HG03095 (cell line): ENCODE results near the gene DCHS1.

Experiments
- ATAC-seq: cut with Tn5 transposase; IDR thresholded peaks from one replicate; pipeline ENCODE4 v1.9.1; 2021; ENCODE audit warnings: moderate library complexity; ENCODE audit not compliant: unreplicated experiment

The DCHS1 gene

GRCh38 chr11:6648501-6648900 is 7.1 kb downstream of the DCHS1 start:
- no peak for ATAC-seq

- ATAC-seq, result no peak
Observed at GRCh38 chr11:6647836-6648235, 7.8 kb downstream of the DCHS1 start.

- peak; percentile 93 for ATAC-seq
Observed at GRCh38 chr11:6646918-6647679, 8.5 kb downstream of the DCHS1 start.

GRCh38 chr11:6646576-6646917 is 9.1 kb downstream of the DCHS1 start:
- ATAC-seq, result no peak

- no peak for ATAC-seq
Observed at GRCh38 chr11:6646071-6646470, 9.5 kb downstream of the DCHS1 start.

GRCh38 chr11:6642957-6643356 is 12.7 kb downstream of the DCHS1 start:
- ATAC-seq, result no peak

- ATAC-seq, result no peak
Observed at GRCh38 chr11:6640985-6641701, 14.5 kb downstream of the DCHS1 start.

- ATAC-seq, result no peak
Observed at GRCh38 chr11:6640036-6640984, 15.3 kb downstream of the DCHS1 start.

GRCh38 chr11:6638429-6638828 is 17.2 kb downstream of the DCHS1 start:
- no peak for ATAC-seq

- no peak for ATAC-seq
Observed at GRCh38 chr11:6637871-6638270, 17.7 kb downstream of the DCHS1 start.

GRCh38 chr11:6636480-6636879 is 19.1 kb downstream of the DCHS1 start:
- no peak for ATAC-seq

GRCh38 chr11:6635082-6635932 is 20.3 kb downstream of the DCHS1 start:
- no peak for ATAC-seq

GRCh38 chr11:6634534-6634933 is 21.1 kb downstream of the DCHS1 start:
- ATAC-seq, result no peak

- no peak for ATAC-seq
Observed at GRCh38 chr11:6633422-6634408, 21.9 kb downstream of the DCHS1 start.

GRCh38 chr11:6632116-6633073 is 23.2 kb downstream of the DCHS1 start:
- no peak for ATAC-seq

- no peak for ATAC-seq
Observed at GRCh38 chr11:6631361-6631890, 24.2 kb downstream of the DCHS1 start.

- ATAC-seq, result no peak
Observed at GRCh38 chr11:6630632-6631291, 24.8 kb downstream of the DCHS1 start.
